Small intestine (tissue), 7 donors: Measurements from ENCODE around the gene MLX. TPM values are rescaled to one million over a fixed set of nuclear protein-coding genes. Genes with fewer than 3 reads are reported as not detected.
"Not testable (repeated sequence)": the region's sequence is repeated elsewhere in the genome, so short reads cannot be mapped to it uniquely, and the experiment has no call there.

Source experiments
- DNase-seq, 2 donors: peaks; one replicate each; pipeline versions ENCODE4 v3.0.0 to v3.0.0-alpha.2; 2013
- FAIRE-seq: peaks from 2 replicates; lab custom pipeline; 2012; peaks lifted over from hg19 to GRCh38; lab: Jason Lieb, UNC
- H3K27ac ChIP-seq, 3 donors: one replicate each; pipeline ENCODE4 v1.5.1; 2013; ENCODE audit warnings: low read length in 2 of 3, mild to moderate bottlenecking in 2 of 3, control low read depth in 1 of 3, inconsistent platforms in 1 of 3, low read depth in 1 of 3, moderate library complexity in 1 of 3
- H3K27me3 ChIP-seq, 3 donors: one replicate each; pipeline ENCODE4 v1.6.1; 2013; ENCODE audit warnings: low read length in 3 of 3, inconsistent platforms in 1 of 3; ENCODE audit not compliant: control insufficient read depth in 3 of 3, insufficient read depth in 3 of 3
- H3K36me3 ChIP-seq, 3 donors: one replicate each; pipeline ENCODE4 v1.6.1; 2013; ENCODE audit warnings: low read length in 3 of 3, inconsistent platforms in 1 of 3, low read depth in 1 of 3, mild to moderate bottlenecking in 1 of 3, moderate library complexity in 1 of 3; ENCODE audit not compliant: control insufficient read depth in 3 of 3, insufficient read depth in 2 of 3
- H3K4me1 ChIP-seq, 3 donors: one replicate each; pipeline ENCODE4 v1.6.1; 2013; ENCODE audit warnings: low read length in 2 of 3, inconsistent platforms in 1 of 3, low read depth in 1 of 3, mild to moderate bottlenecking in 1 of 3, moderate library complexity in 1 of 3; ENCODE audit not compliant: control insufficient read depth in 3 of 3, insufficient read depth in 2 of 3
- H3K4me3 ChIP-seq, 3 donors: one replicate each; pipeline ENCODE4 v1.5.1; 2013; ENCODE audit warnings: low read length in 3 of 3, control low read depth in 1 of 3, inconsistent platforms in 1 of 3, low read depth in 1 of 3, mild to moderate bottlenecking in 1 of 3, moderate library complexity in 1 of 3
- H3K9me3 ChIP-seq, 2 donors: one replicate each; pipeline ENCODE4 v1.6.1; 2013; ENCODE audit warnings: low read depth in 1 of 2, low read length in 1 of 2; ENCODE audit not compliant: control insufficient read depth in 2 of 2, insufficient read depth in 1 of 2
- WGBS, 3 donors: extraction: QIAGEN DNeasy Blood & Tissue Kit; methylation state at CpG; one replicate each; pipeline ENCODE4 v1.1.7; 2013; 5-methylcytosine and 5-hydroxymethylcytosine counted together
- polyA plus RNA-seq, 4 donors: library from polyadenylated mRNA; stranded (reverse) in 3 of 4; unstranded in 1 of 4; fragments of 200-250 nt in 3 of 4; fragments of 120-200 nt in 1 of 4; gene quantifications; one replicate each; pipeline versions ENCODE4 v1.2.1 to v1.2.3, GENCODE V29; 2013
- donor health status: healthy with polysubstance abuse.
- donor health status: control.
- donor health status: control.
- donor health status: Bipolar disorder and iron deficiency.
- donor health status: healthy.

The MLX gene
- polyA plus RNA-seq, 4 donors, result 46.5 to 144 (median 89.4) TPM

- WGBS, 3 donors, result 26 to 53% (median 32%) methylated on average over 2 to 4 of the region's 4 CpGs
- DNase-seq, result no peak
- Histone ChIP-seq H3K9me3 (no peaks in the 10 kb centered on the region), H3K4me1 (peaks cover 0 to 14% (median 7%) of the 10 kb centered on the region in 3 donors), H3K27me3 (no peaks in the 10 kb centered on the region), H3K36me3 (peaks cover 0 to 13% (median 0%) of the 10 kb centered on the region in 3 donors), H3K27ac (peak overlapping the region; percentile 84 to 98 (median 87)), H3K4me3 (peak overlapping the region; percentile 48 to 94 (median 88))
- no peak for FAIRE-seq
Measured at GRCh38 chr17:42555122-42555622, 11.7 kb upstream of the MLX start.

GRCh38 chr17:42555961-42556617 is 10.8 kb upstream of the MLX start:
- H3K27ac ChIP-seq, DNase-seq, FAIRE-seq, H3K4me3 ChIP-seq, H3K9me3 ChIP-seq, H3K27me3 ChIP-seq: not testable (repeated sequence)
- H3K36me3 ChIP-seq, result peaks cover 0 to 13% (median 0%) of the 10 kb centered on the region in 3 donors
- WGBS, 3 donors, result 67 to 78% (median 77%) methylated on average over 5 of the region's 5 CpGs
- H3K4me1 ChIP-seq, result peaks cover 0 to 14% (median 7%) of the 10 kb centered on the region in 3 donors

GRCh38 chr17:42559075-42559474 is 7.8 kb upstream of the MLX start:
- DNase-seq (peak in 1 of 2 donors; percentile 40), FAIRE-seq (no peak)
- Histone ChIP-seq H3K27ac (no peak overlapping the region), H3K36me3 (peaks cover 0 to 14% (median 0%) of the 10 kb centered on the region in 3 donors), H3K9me3 (no peaks in the 10 kb centered on the region), H3K27me3 (no peaks in the 10 kb centered on the region), H3K4me3 (no peak overlapping the region), H3K4me1 (peaks cover 6 to 25% (median 10%) of the 10 kb centered on the region in 3 donors)
- WGBS, 3 donors, result 61 to 81% (median 71%) methylated on average over 6 of the region's 6 CpGs

DNA sequence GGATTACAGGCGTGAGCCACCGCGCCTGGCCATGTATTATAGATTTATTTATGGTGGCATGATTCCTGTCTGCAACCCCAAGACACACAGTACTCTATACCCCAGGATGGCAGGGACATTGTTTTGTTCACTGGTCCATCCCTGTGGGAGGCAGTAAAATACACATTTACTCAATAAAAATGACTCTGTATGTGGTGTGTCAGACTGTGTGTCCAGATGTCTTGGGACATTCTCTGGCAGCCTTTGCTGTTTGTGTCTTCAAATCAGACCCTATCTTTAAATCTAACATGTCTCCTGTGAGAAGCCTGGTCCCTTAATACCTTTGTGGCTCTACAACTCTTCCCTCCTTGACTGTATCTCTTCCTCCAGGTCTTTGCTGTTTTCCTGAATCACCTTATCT is 6.7 kb upstream of the MLX start:
- Histone ChIP-seq H3K4me1 (peaks cover 6 to 27% (median 10%) of the 10 kb centered on the region in 3 donors), H3K27me3 (no peaks in the 10 kb centered on the region), H3K27ac (no peak overlapping the region), H3K4me3 (no peak overlapping the region), H3K9me3 (no peaks in the 10 kb centered on the region), H3K36me3 (peaks cover 2 to 26% (median 3%) of the 10 kb centered on the region in 3 donors)
- DNase-seq (no peak), FAIRE-seq (no peak)
- WGBS, 3 donors, result 79 to 93% (median 92%) methylated on average over 3 of the region's 3 CpGs

DNA sequence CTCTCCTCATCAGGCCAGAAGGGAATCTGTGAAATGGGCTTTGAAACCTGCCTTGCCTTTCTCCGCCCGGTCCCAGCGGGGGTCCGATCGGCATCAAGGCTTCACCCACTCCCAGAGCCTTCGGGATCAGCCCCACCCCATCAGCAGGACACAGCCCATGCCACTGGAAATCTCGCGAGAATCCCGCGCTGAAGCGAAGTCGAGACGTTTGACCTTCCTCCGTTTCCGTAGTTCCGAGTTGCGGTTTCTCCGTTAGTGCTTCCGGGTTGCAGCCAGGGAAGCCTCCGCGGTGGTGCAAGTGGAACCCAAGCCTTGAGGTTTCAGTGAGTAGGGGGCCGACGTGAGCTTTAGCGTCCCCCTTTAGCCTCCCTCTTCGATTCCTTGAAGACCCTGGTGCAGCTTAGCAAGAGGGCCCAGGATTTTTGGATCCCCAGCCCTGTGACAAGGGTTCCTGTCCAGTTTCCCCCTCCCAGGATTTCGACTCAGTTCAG is 5.0 kb upstream of the MLX start, which contains the start of gene COASY:
Gene COASY, plus strand, starts transcription at position 252 of the 491 bp plus-strand sequence. CDS start 475 bp downstream, outside the sequence.
- peak within 1 kb of the TSS; percentile 61 to 93 (median 90) for H3K27ac ChIP-seq
- H3K27me3 ChIP-seq, result no peaks in the 10 kb centered on the region
- 0% methylated on average over 26 of the region's 26 CpGs for WGBS, 3 donors
- peaks cover 2 to 41% (median 5%) of the 10 kb centered on the region in 3 donors for H3K36me3 ChIP-seq
- H3K4me3 ChIP-seq, result peak within 1 kb of the TSS; percentile 70 to 97 (median 78)
- peaks cover 8 to 32% (median 10%) of the 10 kb centered on the region in 3 donors for H3K4me1 ChIP-seq
- DNase-seq, result peak; percentile 98
- no peak for FAIRE-seq
- H3K9me3 ChIP-seq, result no peaks in the 10 kb centered on the region

DNA sequence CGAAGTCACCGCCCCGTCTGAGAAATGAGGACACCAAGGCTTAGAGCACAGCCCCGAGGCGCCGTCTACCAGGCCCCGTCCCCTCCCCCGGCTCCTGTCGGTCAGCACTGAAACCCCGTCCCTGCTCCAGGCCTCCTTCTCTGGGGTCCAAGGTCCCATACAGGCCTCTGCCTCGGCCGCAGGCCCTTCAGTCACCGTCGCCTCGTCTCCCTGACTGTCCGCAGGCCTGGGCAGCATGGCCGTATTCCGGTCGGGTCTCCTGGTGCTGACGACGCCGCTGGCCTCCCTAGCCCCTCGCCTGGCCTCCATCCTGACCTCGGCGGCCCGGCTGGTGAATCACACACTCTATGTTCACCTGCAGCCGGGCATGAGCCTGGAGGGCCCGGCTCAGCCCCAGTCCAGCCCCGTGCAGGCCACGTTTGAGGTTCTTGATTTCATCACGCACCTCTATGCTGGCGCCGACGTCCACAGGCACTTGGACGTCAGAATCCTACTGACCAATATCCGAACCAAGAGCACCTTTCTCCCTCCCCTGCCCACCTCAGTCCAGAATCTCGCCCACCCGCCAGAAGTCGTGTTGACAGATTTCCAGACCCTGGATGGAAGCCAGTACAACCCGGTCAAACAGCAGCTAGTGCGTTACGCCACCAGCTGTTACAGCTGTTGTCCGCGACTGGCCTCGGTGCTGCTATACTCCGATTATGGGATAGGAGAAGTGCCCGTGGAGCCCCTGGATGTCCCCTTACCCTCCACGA is 4.3 kb upstream of the MLX start:
- DNase-seq (peak in 1 of 2 donors; percentile 68), FAIRE-seq (no peak)
- WGBS, 3 donors, result 3 to 8% (median 6%) methylated on average over 46 to 48 of the region's 48 CpGs
- peaks cover 2 to 41% (median 5%) of the 10 kb centered on the region in 3 donors for H3K36me3 ChIP-seq
- no peaks in the 10 kb centered on the region for H3K9me3 ChIP-seq
- peaks cover 8 to 32% (median 10%) of the 10 kb centered on the region in 3 donors for H3K4me1 ChIP-seq
- H3K27ac ChIP-seq, result peak overlapping the region; percentile 61 to 93 (median 90)
- no peaks in the 10 kb centered on the region for H3K27me3 ChIP-seq
- H3K4me3 ChIP-seq, result peak overlapping the region; percentile 70 to 97 (median 78)

DNA sequence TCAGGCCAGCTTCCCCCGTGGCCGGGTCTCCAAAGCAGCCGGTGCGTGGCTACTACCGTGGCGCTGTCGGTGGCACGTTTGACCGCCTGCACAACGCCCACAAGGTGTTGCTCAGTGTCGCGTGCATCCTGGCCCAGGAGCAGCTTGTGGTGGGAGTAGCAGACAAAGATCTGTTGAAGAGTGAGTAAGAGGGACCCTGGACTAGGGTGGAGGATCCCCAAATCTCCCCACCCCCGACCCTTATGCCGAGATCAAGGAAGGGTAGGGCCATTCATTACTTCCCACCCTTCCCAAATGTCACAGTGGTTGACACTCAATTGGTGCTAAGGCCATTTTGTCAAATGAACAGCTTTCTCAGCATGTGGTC is 3.8 kb upstream of the MLX start:
- 27 to 65% (median 37%) methylated on average over 14 of the region's 14 CpGs for WGBS, 3 donors
- H3K4me1 ChIP-seq, result peaks cover 8 to 34% (median 10%) of the 10 kb centered on the region in 3 donors
- FAIRE-seq, result no peak
- DNase-seq, result no peak
- H3K36me3 ChIP-seq, result peaks cover 2 to 43% (median 5%) of the 10 kb centered on the region in 3 donors
- peak overlapping the region; percentile 61 to 93 (median 90) for H3K27ac ChIP-seq
- no peaks in the 10 kb centered on the region for H3K27me3 ChIP-seq
- H3K9me3 ChIP-seq, result no peaks in the 10 kb centered on the region
- peak overlapping the region; percentile 70 to 97 (median 78) for H3K4me3 ChIP-seq

GRCh38 chr17:42563543-42563942 is 3.4 kb upstream of the MLX start:
- H3K36me3 ChIP-seq, result peaks cover 4 to 47% (median 5%) of the 10 kb centered on the region in 3 donors
- H3K4me1 ChIP-seq, result peaks cover 8 to 39% (median 10%) of the 10 kb centered on the region in 3 donors
- FAIRE-seq (no peak), DNase-seq (peak in 1 of 2 donors; percentile 79)
- peak overlapping the region in 1 of 3 donors; percentile 90 for H3K27ac ChIP-seq
- peak overlapping the region in 2 of 3 donors; percentile 70 to 97 for H3K4me3 ChIP-seq
- no peaks in the 10 kb centered on the region for H3K9me3 ChIP-seq
- H3K27me3 ChIP-seq, result no peaks in the 10 kb centered on the region
- 0 to 31% (median 22%) methylated on average over 1 of the region's 1 CpG for WGBS, 3 donors
